GM18951 (cell line): ENCODE data around the gene AKAP17A.
"Not testable (repeated sequence)": the region's sequence is repeated elsewhere in the genome, so short reads cannot be mapped to it uniquely, and the experiment has no call there.

ENCODE experiments used
- POLR2A ChIP-seq: IDR thresholded peaks from 4 replicates; pipeline ENCODE4 v1.6.1; 2011; ENCODE audit warnings: mild to moderate bottlenecking; ENCODE audit not compliant: insufficient read length, insufficient read depth; ENCODE audit errors: extremely low read depth
- in situ Hi-C: fragments of 300-500 bp; cut with MboI; formaldehyde crosslinking; loops from one replicate; pipeline ENCODE4 v1.12.0; 2022; ENCODE audit warnings: low sequenced_read_pairs, mixed read lengths, inconsistent platforms; ENCODE audit not compliant: unreplicated experiment

Gene AKAP17A

DNA sequence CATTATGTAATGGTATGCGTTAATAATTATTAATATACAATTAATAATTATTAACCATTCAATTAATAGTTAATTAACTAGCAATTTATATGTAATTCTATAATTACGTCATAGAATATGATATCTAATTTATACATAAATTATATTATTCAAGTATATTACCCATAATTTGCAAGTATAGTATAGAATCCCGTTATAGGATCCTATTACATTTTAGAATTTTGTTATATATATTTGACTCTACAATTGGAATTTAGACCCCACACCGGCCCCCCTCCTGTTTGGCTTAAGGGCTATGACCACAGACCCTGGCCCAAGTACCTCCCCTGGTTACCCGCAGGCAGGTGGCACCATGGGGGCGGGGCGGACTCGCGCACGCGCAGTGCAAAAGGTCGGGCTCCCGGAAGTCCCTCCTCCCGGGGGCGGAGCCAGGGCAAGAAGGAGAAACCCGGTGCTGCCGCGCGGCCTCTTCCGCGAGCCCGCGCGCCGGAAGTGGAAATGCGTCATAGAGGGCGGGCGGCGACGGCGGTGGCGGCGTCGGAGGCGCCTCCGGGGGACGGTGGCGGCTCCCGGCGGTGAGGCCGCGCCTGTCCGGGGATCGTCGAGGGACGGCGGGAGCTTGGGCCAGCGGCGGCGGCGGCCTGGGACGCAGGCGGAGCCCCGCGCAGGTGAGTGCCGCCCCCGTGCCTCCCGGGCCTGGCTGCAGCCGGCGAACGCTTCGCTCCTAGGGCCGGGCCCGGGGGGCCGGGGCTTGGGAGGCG is at the start of gene AKAP17A:
TSS of gene AKAP17A (plus strand) at position 503 of the 761 bp plus-strand sequence. CDS start 1,859 bp downstream, outside the sequence.
- in situ Hi-C loops, result no loop called here
- peak; percentile 93 for TF ChIP-seq POLR2A

GRCh38 chrX:1542994-1543725 is 48.2 kb upstream of the AKAP17A start:
- no peak for TF ChIP-seq POLR2A
- in situ Hi-C loops, result no loop called here

DNA sequence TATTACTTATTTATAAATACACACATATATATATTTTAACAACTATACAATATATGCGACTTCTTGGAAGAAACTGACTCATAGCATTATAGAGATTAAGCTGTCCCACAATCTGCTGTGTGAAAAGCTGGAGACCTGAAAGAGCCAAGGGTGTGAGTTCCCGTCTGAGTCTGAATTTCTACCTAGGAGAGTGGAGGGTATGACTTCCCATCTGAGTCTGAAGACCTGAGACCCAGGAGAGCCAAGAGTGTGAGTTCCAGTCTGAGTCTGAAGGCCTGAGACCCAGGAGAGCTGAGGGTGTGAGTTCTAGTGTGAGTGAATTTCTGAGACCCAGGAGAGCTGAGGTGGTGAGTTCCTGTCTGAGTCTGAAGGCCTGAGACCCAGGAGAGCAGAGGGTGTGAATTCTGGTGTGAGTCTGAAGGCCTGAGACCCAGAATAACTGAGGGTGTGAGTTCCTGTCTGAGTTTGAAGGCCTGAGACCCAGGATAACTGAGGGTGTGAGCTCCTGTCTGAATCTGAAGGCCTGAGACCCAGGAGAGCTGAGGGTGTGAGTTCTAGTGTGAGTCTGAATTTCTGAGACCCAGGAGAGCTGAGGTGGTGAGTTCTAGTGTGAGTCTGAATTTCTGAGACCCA is 45.5 kb upstream of the AKAP17A start:
- in situ Hi-C loops, result no loop called here
- no peak for TF ChIP-seq POLR2A

DNA sequence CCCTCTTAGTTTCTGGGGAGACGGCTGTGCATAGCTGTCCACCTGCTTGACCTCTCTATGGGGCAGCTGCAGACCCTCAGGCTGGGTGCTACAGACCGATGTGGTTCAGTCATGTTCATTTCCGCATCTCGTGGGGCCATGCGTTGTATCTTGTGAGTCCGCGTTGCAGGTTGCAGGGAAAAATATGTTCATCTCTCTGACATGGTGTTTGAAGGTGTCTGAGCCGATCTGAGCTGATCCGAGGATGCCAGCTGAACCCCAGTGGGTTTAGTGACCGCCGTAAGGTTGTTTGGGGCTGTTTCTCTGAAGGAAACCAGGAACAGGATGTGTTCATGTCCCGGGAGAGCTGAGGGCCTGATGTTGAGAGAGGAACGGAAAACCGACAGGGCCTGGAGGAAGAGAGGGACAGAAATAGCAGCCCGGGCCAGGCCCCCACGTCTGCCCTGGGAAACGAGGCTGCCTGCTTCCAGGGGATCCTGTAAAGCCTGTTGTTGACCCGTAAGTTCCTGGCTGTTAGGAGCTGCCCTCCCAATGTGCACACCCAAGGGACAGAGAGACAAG is 44.6 kb upstream of the AKAP17A start:
- no peak for TF ChIP-seq POLR2A
- in situ Hi-C loops, result no loop called here

DNA sequence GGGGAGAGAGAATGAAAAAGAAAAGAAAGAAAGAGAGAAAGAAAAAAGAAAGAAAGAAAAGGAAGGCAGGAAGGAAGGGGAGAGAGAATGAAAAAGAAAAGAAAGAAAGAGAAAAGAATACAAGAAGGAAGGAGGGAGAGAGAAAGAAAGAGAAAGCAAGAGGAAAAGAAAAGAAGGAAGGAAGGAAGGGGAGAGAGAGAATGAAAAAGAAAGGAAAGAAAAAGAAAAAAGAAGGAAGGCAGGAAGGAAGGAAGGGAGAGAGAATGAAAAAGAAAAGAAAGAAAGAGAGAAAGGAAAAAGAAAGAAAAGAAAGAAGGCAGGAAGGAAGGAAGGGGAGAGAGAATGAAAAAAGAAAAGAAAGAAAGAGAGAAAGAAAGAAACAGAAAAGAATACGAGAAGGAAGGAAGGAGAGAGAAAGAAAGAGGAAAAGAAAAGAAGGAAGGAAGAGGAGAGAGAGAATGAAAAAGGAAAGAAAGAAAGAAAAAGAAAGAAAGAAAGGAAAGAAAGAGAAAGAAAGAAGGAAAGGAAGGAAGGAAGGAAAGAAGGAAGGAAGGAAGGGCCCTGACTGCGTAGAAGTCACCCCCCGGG is 39.4 kb upstream of the AKAP17A start:
- TF ChIP-seq POLR2A, result no peak
- in situ Hi-C loops, result no loop called here

DNA sequence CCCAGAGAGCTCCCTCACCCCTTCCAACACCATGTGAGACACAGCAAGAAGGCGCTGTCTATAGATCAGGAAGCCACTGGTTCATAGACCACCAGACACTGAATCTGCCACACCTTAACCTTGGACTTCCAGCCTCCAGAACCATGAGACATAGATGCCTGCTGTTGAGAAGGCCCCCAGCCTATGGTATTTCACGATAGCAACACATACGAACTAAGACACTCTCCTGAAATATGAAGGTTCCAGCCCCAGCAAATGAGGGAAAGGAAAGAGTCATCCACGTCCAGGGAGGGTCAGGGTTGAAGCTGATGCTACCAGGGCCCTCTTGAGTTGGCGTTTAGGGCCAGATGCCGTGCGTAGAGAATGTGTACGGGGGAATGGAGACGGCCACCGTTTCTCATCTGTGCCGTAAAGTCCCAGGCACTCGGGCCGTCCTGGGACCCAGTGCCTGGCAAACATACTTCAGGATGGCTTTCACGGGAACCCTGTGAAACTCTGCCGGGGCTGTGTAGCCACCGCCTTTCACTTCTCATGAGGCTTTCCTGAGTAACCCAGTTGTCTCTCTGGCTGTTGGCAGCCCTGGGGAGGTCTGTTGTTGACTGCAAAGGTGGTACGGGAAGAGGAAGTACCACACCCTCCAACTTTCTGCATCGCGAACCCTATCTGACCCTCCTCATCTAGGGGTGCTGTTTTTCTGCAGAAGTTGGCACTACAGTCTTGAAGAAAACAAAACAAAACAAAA is 36.8 kb upstream of the AKAP17A start:
- TF ChIP-seq POLR2A, result no peak
- in situ Hi-C loops, result no loop called here

DNA sequence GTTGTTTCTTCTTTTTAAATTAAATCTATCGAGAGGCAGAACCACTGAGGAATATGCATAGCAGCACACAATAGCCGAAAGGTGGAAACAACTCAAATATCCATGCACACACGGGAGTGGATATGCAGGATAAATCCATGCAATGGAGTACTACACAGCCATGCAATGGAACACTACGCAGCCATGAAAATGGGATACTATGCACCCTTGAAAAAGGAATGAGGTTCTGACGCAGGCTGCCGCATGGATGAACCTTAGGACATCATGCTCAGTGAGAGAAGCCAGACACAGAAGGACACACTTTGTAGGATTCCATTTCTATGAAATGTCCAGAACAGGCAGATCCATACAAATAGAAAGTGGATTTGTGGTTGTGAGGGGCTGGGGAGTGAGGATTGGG is 36.0 kb upstream of the AKAP17A start:
- TF ChIP-seq POLR2A, result no peak
- in situ Hi-C loops, result no loop called here

DNA sequence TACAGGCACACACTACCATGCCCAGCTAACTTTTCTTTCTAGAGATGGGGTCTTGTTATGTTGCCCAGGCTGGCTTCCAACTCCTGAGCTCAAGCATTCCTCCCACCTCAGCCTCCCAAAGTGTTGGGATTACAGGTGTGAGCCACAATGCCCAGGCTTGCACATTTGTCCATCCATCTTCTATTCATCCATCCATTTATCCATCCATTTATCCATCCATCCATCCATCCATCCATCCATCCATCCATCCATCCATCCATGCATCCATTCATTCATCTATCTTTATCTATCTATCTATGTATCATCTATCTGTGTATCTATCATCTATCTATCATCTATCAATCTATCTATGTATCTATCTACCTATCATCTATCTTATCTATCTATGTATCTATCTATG is 34.0 kb upstream of the AKAP17A start:
- in situ Hi-C loops, result not testable (repeated sequence)

DNA sequence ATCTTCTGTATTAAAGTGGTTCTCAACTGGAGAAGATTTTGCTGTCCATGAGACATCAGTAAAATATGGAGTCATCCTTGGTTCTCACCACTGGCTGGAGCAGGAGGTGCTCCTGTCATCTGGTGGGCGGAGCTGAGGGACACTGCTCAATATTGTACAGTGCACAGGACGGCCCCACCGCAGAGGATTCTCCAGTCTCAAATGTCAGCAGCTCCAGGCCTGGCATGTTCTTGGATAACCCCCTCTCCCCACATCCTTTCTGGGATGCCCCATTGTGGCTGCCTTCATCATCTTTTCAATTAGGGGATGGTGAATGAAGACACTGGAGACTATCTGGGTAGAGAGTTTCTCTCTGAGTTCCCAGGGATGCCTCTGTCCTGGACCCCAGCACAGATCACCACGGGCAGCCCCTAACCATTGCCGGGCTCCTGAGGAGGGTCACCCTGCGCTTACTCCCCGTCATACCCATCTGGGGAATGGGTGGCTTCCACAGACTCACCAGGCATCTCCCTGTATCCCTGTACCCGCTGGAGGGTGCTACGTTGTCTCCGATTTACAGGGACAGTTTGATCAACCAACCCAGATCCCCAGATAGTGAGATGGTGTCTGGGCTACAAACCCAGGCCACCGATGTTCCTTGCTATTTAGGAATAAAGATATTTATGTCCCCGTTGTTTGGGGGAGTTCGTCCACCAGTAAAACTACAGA is 32.5 kb upstream of the AKAP17A start:
- TF ChIP-seq POLR2A, result no peak
- in situ Hi-C loops, result no loop called here

DNA sequence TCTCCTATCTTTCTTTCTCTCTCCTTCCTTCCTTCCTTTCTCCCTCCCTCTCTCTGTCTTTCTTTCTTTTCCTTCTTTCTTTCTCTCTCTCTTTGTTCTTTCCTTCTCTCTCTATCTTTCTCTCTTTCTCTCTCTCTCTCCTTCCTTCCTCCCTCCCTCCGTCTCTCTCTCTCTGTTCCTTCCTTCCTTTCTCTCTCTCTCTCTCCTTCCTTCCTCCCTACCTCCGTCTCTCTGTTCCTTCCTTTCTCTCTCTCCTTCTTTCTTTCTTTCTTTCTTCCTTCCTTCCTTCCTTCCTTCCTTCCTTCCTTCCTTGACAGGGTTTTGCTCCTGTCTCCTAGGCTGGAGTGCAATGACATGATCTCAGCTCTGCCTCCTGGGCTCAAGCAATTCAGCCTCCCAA is 30.2 kb upstream of the AKAP17A start:
- in situ Hi-C loops, result no loop called here

GRCh38 chrX:1564077-1564476 is 27.3 kb upstream of the AKAP17A start:
- in situ Hi-C loops, result not testable (repeated sequence)

More for the DNA sequence above, 30.2 kb upstream of the AKAP17A start:
- TF ChIP-seq POLR2A, result no peak

- in situ Hi-C loops, result no loop called here
- TF ChIP-seq POLR2A, result no peak
Observed at GRCh38 chrX:1564750-1565683, 26.4 kb upstream of the AKAP17A start.

DNA sequence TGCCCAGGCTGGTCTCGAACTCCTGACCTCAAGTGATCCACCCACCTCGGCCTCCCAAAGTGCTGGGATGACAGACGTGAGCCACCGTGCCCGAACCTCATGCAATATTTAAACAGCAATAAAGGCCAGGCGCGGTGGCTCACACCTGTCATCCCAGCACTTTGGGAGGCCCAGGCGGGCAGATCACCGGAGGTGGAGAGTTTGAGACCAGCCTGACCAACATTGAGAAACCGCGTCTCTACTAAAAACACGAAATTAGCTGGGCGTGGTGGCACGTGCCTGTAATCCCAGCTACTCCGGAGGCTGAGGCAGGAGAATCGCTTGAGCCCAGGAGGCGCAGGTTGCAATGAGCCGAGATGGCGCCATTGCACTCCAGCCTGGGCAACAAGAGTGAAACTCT is 17.2 kb upstream of the AKAP17A start:
- in situ Hi-C loops, result not testable (repeated sequence)
